ENCODE data around the gene RPS6KA2.

Gene RPS6KA2

GRCh38 chr6:166613027-166613426 is 14.0 kb downstream of the RPS6KA2 start:
- DNase-seq: no peak

GRCh38 chr6:166612471-166612881 is 14.6 kb downstream of the RPS6KA2 start:
- DNase-seq: no peak

- no peak for DNase-seq
Observed at GRCh38 chr6:166611631-166612030, 15.4 kb downstream of the RPS6KA2 start.

- DNase-seq: no peak
Observed at GRCh38 chr6:166610069-166610468, 17.0 kb downstream of the RPS6KA2 start.

- DNase-seq: no peak
Observed at GRCh38 chr6:166608774-166609173, 18.3 kb downstream of the RPS6KA2 start.

GRCh38 chr6:166605752-166606151 is 21.3 kb downstream of the RPS6KA2 start:
- no peak for DNase-seq

GRCh38 chr6:166604911-166605310 is 22.1 kb downstream of the RPS6KA2 start:
- no peak for DNase-seq

- no peak for DNase-seq
Observed at GRCh38 chr6:166604328-166604727, 22.7 kb downstream of the RPS6KA2 start.

- DNase-seq: no peak
Observed at GRCh38 chr6:166603043-166603690, 23.9 kb downstream of the RPS6KA2 start.

- DNase-seq: no peak
Observed at GRCh38 chr6:166601956-166602355, 25.1 kb downstream of the RPS6KA2 start.

- DNase-seq: no peak
Observed at GRCh38 chr6:166600931-166601330, 26.1 kb downstream of the RPS6KA2 start.

- no peak for DNase-seq
Observed at GRCh38 chr6:166599205-166599604, 27.8 kb downstream of the RPS6KA2 start.

GRCh38 chr6:166598441-166599138 is 28.5 kb downstream of the RPS6KA2 start:
- DNase-seq: no peak

GRCh38 chr6:166597711-166598440 is 29.2 kb downstream of the RPS6KA2 start:
- no peak for DNase-seq

GRCh38 chr6:166596776-166597507 is 30.1 kb downstream of the RPS6KA2 start:
- no peak for DNase-seq

GRCh38 chr6:166595949-166596348 is 31.1 kb downstream of the RPS6KA2 start:
- no peak for DNase-seq

GRCh38 chr6:166595061-166595780 is 31.8 kb downstream of the RPS6KA2 start:
- no peak for DNase-seq

- DNase-seq: no peak
Observed at GRCh38 chr6:166592821-166593220, 34.2 kb downstream of the RPS6KA2 start.

GRCh38 chr6:166591961-166592520 is 35.0 kb downstream of the RPS6KA2 start:
- DNase-seq: no peak

GRCh38 chr6:166591026-166591425 is 36.0 kb downstream of the RPS6KA2 start:
- DNase-seq: no peak

GRCh38 chr6:166589786-166590574 is 37.1 kb downstream of the RPS6KA2 start:
- DNase-seq: no peak

All from left hindlimb (tissue), 1 donor.